Right renal pelvis (tissue), 4 donors: ENCODE measurements around the gene NSD1. TPM values are rescaled to one million over a fixed set of nuclear protein-coding genes. Genes with fewer than 3 reads are reported as not detected.
"Not testable (repeated sequence)": the region's sequence is repeated elsewhere in the genome, so short reads cannot be mapped to it uniquely, and the experiment has no call there.

Experiments used
- DNase-seq, 4 donors: peaks; one replicate each; pipeline ENCODE4 v3.0.0-alpha.2; 2013; ENCODE audit warnings: low read depth in 4 of 4, low spot score in 3 of 4, missing footprints in 1 of 4
- polyA plus RNA-seq, 4 donors: library from polyadenylated mRNA; unstranded; fragments of 120-200 nt; gene quantifications; one replicate each; pipeline ENCODE4 v1.2.1, GENCODE V29; 2013; ENCODE audit not compliant: insufficient read length in 4 of 4

The NSD1 gene
- polyA plus RNA-seq, 4 donors, result 60.5 to 67.0 (median 64.6) TPM

GRCh38 chr5:177338251-177339106 lies 204.9 kb downstream of the NSD1 start:
- no peak for DNase-seq

- no peak for DNase-seq
Observed at GRCh38 chr5:177339107-177339638, 205.6 kb downstream of the NSD1 start.

GRCh38 chr5:177343000-177343399 lies 209.4 kb downstream of the NSD1 start:
- not testable (repeated sequence) for DNase-seq

- no peak for DNase-seq
Observed at GRCh38 chr5:177343777-177344176, 210.2 kb downstream of the NSD1 start.

- no peak for DNase-seq
Observed at GRCh38 chr5:177344891-177345290, 211.3 kb downstream of the NSD1 start.

GRCh38 chr5:177346820-177347219 lies 213.2 kb downstream of the NSD1 start:
- DNase-seq, result no peak

- no peak for DNase-seq
Observed at GRCh38 chr5:177347699-177348098, 214.1 kb downstream of the NSD1 start.

- DNase-seq, result no peak
Observed at GRCh38 chr5:177349362-177349647, 215.7 kb downstream of the NSD1 start.

GRCh38 chr5:177349762-177350161 lies 216.2 kb downstream of the NSD1 start:
- DNase-seq, result no peak

Other genes with a start within 250 kb of the NSD1 start
- gene HK3, start 234.4 kb upstream of the NSD1 start, polyA plus RNA-seq, result 1 to 10 TPM in 1 of 4 donors, under 1 TPM in 3; 0.42 to 1.3 (median 0.60) TPM
- 10 to 100 TPM; 36.7 to 42.4 (median 39.0) TPM for gene UIMC1, start 127.0 kb upstream of the NSD1 start, polyA plus RNA-seq
- 10 to 100 TPM; 20.0 to 26.9 (median 23.3) TPM for gene ZNF346, start 111.1 kb upstream of the NSD1 start, polyA plus RNA-seq
- gene FGFR4, start 46.9 kb upstream of the NSD1 start, polyA plus RNA-seq, result 10 to 100 TPM; 61.5 to 93.3 (median 63.3) TPM
- 10 to 100 TPM; 24.8 to 38.2 (median 27.3) TPM for gene RAB24, start 169.9 kb downstream of the NSD1 start, polyA plus RNA-seq
- gene PRELID1, start 170.0 kb downstream of the NSD1 start, polyA plus RNA-seq, result 100 to 1,000 TPM; 123 to 153 (median 136) TPM
- gene MXD3, start 178.1 kb downstream of the NSD1 start, polyA plus RNA-seq, result 10 to 100 TPM; 13.7 to 23.2 (median 14.5) TPM
- 100 to 1,000 TPM; 114 to 166 (median 126) TPM for gene LMAN2, start 217.9 kb downstream of the NSD1 start, polyA plus RNA-seq
- gene RGS14, start 224.2 kb downstream of the NSD1 start, polyA plus RNA-seq, result 10 to 100 TPM; 11.9 to 18.7 (median 15.3) TPM